Heart left ventricle (tissue), 16 donors: Measurements from ENCODE around the gene C1QTNF12. TPM values are rescaled to one million over a fixed set of nuclear protein-coding genes. Genes with fewer than 3 reads are reported as not detected.

Experiments
- ATAC-seq, 4 donors: fragments of 200-7000 bp; cut with Tn5 transposase; one replicate each; pipeline ENCODE4 v1.9.1; 2020 to 2022; ENCODE audit warnings: moderate library complexity in 4 of 4, mild to moderate bottlenecking in 3 of 4, moderate number of reproducible peaks in 1 of 4
- DNase-seq, 5 donors: peaks; one replicate each; pipeline ENCODE4 v3.0.0-alpha.2; 2020
- H3K27ac ChIP-seq, 12 donors: fragments of 200-600 bp; sonication (generic) in 4 of 12; one replicate each; pipeline versions ENCODE4 v1.5.0 to v1.8.0; 2016 to 2022; ENCODE audit warnings: mild to moderate bottlenecking in 2 of 12
- H3K27me3 ChIP-seq, 9 donors: fragments of 200-600 bp; sonication (generic) in 2 of 9; one replicate each; pipeline versions ENCODE4 v1.5.1 to v1.8.0; 2016 to 2022; ENCODE audit warnings: mild to moderate bottlenecking in 3 of 9
- H3K36me3 ChIP-seq, 9 donors: fragments of 200-600 bp; sonication (generic) in 2 of 9; one replicate each; pipeline versions ENCODE4 v1.5.0 to v1.8.0; 2018 to 2022; ENCODE audit warnings: mild to moderate bottlenecking in 2 of 9
- H3K4me1 ChIP-seq, 12 donors: fragments of 200-600 bp; sonication (generic) in 4 of 12; one replicate each; pipeline versions ENCODE4 v1.5.0 to v1.8.0; 2016 to 2022; ENCODE audit warnings: mild to moderate bottlenecking in 3 of 12
- H3K4me3 ChIP-seq, 12 donors: fragments of 200-600 bp; sonication (generic) in 4 of 12; one replicate each; pipeline versions ENCODE4 v1.5.0 to v1.8.0; 2017 to 2022; ENCODE audit warnings: mild to moderate bottlenecking in 9 of 12, moderate library complexity in 4 of 12
- H3K9me3 ChIP-seq, 12 donors: fragments of 200-600 bp; sonication (generic) in 4 of 12; one replicate each; pipeline versions ENCODE4 v1.5.0 to v1.8.0; 2016 to 2022; ENCODE audit warnings: mild to moderate bottlenecking in 1 of 12
- POLR2A ChIP-seq, 2 donors: fragments of 450-650 bp; IDR thresholded peaks; one replicate each; pipeline ENCODE4 v1.6.1; 2017; ENCODE audit warnings: antibody characterized with exemption in 2 of 2, mild to moderate bottlenecking in 2 of 2, moderate library complexity in 2 of 2
- WGBS, 4 donors: extraction: QIAGEN DNeasy Blood & Tissue Kit in 2 of 4; methylation state at CpG; one replicate each; pipeline versions ENCODE4 v1.1.5 to v1.1.7; 2013 to 2018; 5-methylcytosine and 5-hydroxymethylcytosine counted together
- intact Hi-C, 10 donors: fragments of 100-400 bp; cut with DNase I; formaldehyde crosslinking; loops; one replicate each; pipeline versions ENCODE4 v1.11.1 to v1.14.2; 2022
- polyA plus RNA-seq, 2 donors: library from polyadenylated mRNA; stranded (reverse); fragments of 200-250 nt; gene quantifications; one replicate each; pipeline ENCODE4 v1.2.3, GENCODE V29; 2013
- total RNA-seq, 9 donors: library from RNA; depleted of rRNA in 2 of 9; stranded (reverse); fragments of >200 nt in 2 of 9; fragmentation: NEBNext Ultra II Directional in 3 of 9; extraction: Animal tissue kit (Norgen Biotek cat#: 25700) in 3 of 9; gene quantifications; one replicate each; pipeline versions ENCODE4 v1.1.0 to v1.2.4, GENCODE V29; 2016 to 2023
- TF ChIP-seq, protein P1 (sequence below), 12 donors: fragments of 200-600 bp; sonication (generic) in 4 of 12; IDR thresholded peaks; one replicate each; pipeline versions ENCODE4 v1.5.0 to v1.8.0; 2018 to 2022; ENCODE audit warnings: antibody characterized with exemption in 12 of 12, mild to moderate bottlenecking in 5 of 12
- donor health status: ischemic (EF 13 %, LVEDD 7.1; RV severe dilation, severe dysfunction).
- donor health status: healthy with polysubstance abuse.
- donor health status: DM: no; HTN: yes; CAD: no.
- donor health status: DM: no; HTN: no; CAD: no.
- donor health status: ischemic (EF 25% LVEDD 6.9; RV normal size, moderate dysfunction).
- donor health status: ischemic (EF 25% LVEDD 5.7; RV mildly dilated, moderate dysfunction).
- donor health status: healthy.
- donor health status: DM: yes; HTN: yes; CAD: no.
- donor health status: ischemic (EF 35%, LVEDD 5.7; RV mildly dilated, moderate dysfunction).
- donor health status: nonischemic (EF 11% LVEDD 7.7; RV severe dilation, severe dysfunction).
- donor health status: DM: yes; HTN: yes; CAD: no.
- donor health status: PGD.
- donor health status: ischemic (EF 29% LVEDD 5.4; RV normal size, mild dysfunction).
- donor health status: nonischemic (EF 23%, LVEDD 6.1; RV moderate dilation, normal function).

Gene C1QTNF12
- total and polyA plus RNA-seq, 11 donors = 0.72 to 3.5 (median 0.85) TPM; not detected in 2

DNA sequence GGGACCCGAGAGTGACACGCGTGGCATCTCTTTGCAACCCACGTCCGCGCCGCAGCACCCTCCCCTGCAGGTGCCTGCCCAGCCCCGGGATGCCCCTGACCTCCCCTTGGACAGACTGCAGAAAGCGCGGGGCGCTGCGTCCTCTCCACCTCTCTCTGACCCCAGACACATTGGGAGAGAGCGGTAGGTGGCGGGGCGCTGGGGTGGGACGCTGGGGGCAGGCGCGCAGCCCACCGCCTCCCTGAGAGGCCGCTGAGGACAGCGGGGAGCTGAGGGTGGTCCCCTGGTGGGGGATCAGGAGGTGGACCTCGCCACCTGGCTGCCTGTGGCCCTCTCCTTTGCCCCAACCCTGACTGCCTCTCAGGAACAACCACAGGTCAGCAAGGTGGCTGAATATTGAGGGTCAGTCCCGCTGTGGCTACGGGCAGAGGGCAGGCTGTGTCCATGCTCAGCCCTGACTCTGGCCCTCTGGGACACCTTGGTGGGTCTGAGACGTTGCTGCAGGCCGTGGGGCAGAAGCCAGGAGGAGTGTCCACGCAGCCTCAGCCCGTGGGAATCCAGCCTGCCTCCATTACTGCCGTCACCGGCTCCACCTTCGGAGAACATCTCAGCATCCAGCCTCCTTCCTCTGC, 27.9 kb upstream of the C1QTNF12 start:
- peaks cover 14 to 45% (median 38%) of the 10 kb centered on the region in 12 donors for H3K4me1 ChIP-seq
- no peaks in the 10 kb centered on the region for H3K9me3 ChIP-seq
- peak overlapping the region in 11 of 12 donors; percentile 76 to 96 (median 90) for H3K27ac ChIP-seq
- H3K4me3 ChIP-seq = peak overlapping the region; percentile 61 to 99 (median 94)
- DNase-seq (peak in 1 of 5 donors; percentile 56), ATAC-seq (peak; percentile 2 to 43 (median 29))
- no peaks in the 10 kb centered on the region for H3K27me3 ChIP-seq
- WGBS, 4 donors = 8 to 29% (median 21%) methylated on average over 22 to 31 of the region's 31 CpGs
- TF ChIP-seq, protein P1, sequence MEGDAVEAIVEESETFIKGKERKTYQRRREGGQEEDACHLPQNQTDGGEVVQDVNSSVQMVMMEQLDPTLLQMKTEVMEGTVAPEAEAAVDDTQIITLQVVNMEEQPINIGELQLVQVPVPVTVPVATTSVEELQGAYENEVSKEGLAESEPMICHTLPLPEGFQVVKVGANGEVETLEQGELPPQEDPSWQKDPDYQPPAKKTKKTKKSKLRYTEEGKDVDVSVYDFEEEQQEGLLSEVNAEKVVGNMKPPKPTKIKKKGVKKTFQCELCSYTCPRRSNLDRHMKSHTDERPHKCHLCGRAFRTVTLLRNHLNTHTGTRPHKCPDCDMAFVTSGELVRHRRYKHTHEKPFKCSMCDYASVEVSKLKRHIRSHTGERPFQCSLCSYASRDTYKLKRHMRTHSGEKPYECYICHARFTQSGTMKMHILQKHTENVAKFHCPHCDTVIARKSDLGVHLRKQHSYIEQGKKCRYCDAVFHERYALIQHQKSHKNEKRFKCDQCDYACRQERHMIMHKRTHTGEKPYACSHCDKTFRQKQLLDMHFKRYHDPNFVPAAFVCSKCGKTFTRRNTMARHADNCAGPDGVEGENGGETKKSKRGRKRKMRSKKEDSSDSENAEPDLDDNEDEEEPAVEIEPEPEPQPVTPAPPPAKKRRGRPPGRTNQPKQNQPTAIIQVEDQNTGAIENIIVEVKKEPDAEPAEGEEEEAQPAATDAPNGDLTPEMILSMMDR (IDR thresholded peaks at IDR 0.05) = no peak
- no peak for TF ChIP-seq POLR2A (IDR thresholded peaks at IDR 0.05)
- intact Hi-C loops = loop anchor here in 2 of 10 donors (5.0 kb wide), 1 partner anchor 42 kb away; the partner anchor contains the start of genes B3GALT6 (in 2 of the 2) and SDF4 (in 2 of the 2)
- H3K36me3 ChIP-seq = peaks cover 0 to 9% (median 0%) of the 10 kb centered on the region in 9 donors

DNA sequence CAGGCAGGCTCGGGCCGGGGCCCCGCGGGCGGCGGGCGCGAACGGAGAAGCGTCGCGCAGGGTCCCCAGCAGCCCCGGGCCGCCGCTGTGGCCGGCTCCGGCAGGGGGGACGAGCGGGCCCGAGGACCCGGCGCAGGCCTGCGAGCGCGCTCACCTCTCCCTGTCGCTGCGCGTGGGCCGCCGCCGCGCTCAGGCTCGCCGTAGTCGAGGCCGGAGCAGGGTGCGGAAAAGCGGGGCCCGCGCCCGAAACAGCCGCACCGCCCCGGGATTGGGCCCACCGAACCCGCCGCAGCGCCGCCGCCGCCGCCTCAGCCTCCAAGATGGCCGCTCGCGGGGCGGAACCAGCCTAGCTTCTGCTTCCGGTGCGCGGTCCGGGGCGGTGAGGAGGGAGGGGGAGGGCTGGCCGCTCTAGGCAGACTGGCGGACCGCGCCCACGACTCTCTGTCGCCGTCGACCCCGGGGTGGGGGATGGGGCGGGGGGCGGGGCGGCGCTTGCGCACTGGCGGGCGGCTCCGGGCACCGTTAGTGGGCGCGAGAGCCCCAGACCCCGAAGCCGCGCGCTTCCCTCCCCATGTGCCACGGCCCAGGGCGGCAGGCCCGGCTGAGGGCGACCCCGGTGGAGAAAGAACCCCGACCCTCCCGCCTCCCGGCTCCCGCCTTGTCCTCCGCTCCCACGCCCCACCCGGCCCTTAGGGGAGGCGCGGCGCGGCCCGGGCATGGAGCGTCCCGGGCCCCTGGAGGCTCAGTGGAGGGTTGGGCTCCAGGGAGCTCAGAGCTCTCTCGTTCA, 27.2 kb upstream of the C1QTNF12 start, which contains the start of gene UBE2J2:
Gene UBE2J2 (minus strand): TSS at position 343 of the 787 bp plus-strand sequence. CDS start 5,862 bp downstream, outside the sequence.
- H3K4me3 ChIP-seq = peak within 1 kb of the TSS; percentile 61 to 99 (median 94)
- intact Hi-C loops = loop anchor here in 3 of 10 donors (1.0 to 5.0 kb wide), 3 partner anchors 41 to 157 kb away; partner anchors contain the start of genes B3GALT6 (in 3 of the 3), SDF4 (in 3 of the 3) and C1orf159 (in 1 of the 3)
- WGBS, 4 donors = 0 to 1% (median 0%) methylated on average over 11 to 105 of the region's 105 CpGs
- no peaks in the 10 kb centered on the region for H3K27me3 ChIP-seq
- H3K36me3 ChIP-seq = peaks cover 0 to 10% (median under 1%) of the 10 kb centered on the region in 9 donors
- peaks cover 14 to 47% (median 38%) of the 10 kb centered on the region in 12 donors for H3K4me1 ChIP-seq
- no peaks in the 10 kb centered on the region for H3K9me3 ChIP-seq
- ATAC-seq (peak; percentile 95 to 98 (median 97)), DNase-seq (peak; percentile 95 to 98 (median 96))
- peak within 1 kb of the TSS; percentile 41 to 96 (median 90) for H3K27ac ChIP-seq
- TF ChIP-seq, protein P1 (IDR thresholded peaks at IDR 0.05) = peak in 5 of 12 donors; percentile 5 to 35 (median 24)
- peak in 1 of 2 donors; percentile 67 for TF ChIP-seq POLR2A (IDR thresholded peaks at IDR 0.05)

DNA sequence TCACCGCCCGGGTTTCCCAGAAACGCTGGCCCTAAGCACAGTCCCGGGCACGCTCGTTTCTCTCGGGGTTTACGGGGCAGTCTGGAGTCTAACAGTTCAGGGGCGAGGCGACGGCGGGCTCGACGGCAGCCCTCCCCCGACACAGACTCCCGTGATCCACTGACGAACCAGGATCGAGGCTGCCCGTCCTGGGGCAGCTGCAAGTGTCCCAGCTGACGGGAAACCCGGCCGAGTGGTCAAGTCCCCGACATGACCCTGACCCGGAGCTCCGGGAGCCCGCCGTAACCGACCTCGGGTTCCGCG, 26.6 kb upstream of the C1QTNF12 start:
- H3K27ac ChIP-seq = peak overlapping the region; percentile 41 to 96 (median 88)
- WGBS, 4 donors = 0% methylated on average over 7 to 31 of the region's 31 CpGs

More for the DNA sequence above, 26.6 kb upstream of the C1QTNF12 start:
- peaks cover 14 to 49% (median 38%) of the 10 kb centered on the region in 12 donors for H3K4me1 ChIP-seq
- H3K27me3 ChIP-seq = no peaks in the 10 kb centered on the region
- intact Hi-C loops = loop anchor here in 3 of 10 donors (1.0 to 5.0 kb wide), 3 partner anchors 40 to 157 kb away; partner anchors contain the start of genes B3GALT6 (in 3 of the 3), SDF4 (in 3 of the 3) and C1orf159 (in 1 of the 3)
- peaks cover 0 to 15% (median 4%) of the 10 kb centered on the region in 9 donors for H3K36me3 ChIP-seq
- H3K9me3 ChIP-seq = no peaks in the 10 kb centered on the region
- DNase-seq = peak in 1 of 5 donors; percentile 68
- ATAC-seq = no peak
- TF ChIP-seq POLR2A (IDR thresholded peaks at IDR 0.05) = no peak
- TF ChIP-seq, protein P1 (IDR thresholded peaks at IDR 0.05) = no peak
- H3K4me3 ChIP-seq = peak overlapping the region; percentile 61 to 99 (median 94)
